NCI-H2107 treated with DMSO at 0.1 percent for 48 hours (cell line): Measurements from ENCODE around the gene CD200.

Experiments
- DNase-seq: peaks from one replicate; lab custom pipeline; 2025; ENCODE audit not compliant: unreplicated experiment; lab: John Stamatoyannopoulos, UW

CD200 gene

DNA sequence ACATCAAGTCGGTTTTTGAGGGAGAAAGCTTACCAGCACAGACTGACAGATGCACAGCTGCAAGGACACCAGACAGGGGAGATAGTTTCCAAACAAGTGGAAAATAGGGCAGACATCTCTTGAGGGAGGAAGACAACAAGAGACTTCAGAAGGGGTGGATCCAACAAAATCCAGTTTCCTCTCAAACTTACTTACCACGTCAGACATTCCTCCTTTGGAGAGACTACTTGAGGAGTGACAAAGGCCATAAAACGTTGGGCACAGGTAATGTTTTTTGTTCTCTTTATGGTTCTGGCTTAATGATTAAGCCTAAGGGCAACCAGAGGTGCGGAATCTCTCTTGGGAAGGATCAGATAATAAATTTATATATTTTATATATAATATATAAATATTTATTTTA, 76.1 kb downstream of the CD200 start:
- DNase-seq: no peak

DNA sequence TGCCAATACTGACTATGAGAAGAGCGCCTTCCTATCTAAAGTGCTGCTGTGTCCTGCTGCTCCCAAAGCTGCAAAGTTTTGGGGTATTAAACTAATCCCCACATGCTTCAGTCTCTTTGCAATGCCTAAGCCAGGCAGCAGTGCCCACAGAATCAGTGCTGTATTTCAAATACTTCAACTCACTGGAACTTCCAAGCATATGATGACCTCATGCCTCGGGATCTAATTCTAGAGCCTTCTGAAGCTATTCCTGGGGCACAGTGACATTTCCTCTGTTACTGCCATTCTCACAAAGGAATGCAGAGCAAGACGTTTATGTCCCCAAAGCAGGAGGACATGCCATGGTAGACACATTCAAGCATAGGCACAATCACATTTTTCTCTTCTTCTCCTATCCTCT, 78.5 kb downstream of the CD200 start:
- no peak for DNase-seq
